ENCODE measurements around the gene NT5C3B. TPM values are rescaled to one million over a fixed set of nuclear protein-coding genes. Genes with fewer than 3 reads are reported as not detected.

Gene NT5C3B
- total RNA-seq, 4 donors from 2014 or later: 26.7 to 54.4 (median 49.2) TPM

DNA sequence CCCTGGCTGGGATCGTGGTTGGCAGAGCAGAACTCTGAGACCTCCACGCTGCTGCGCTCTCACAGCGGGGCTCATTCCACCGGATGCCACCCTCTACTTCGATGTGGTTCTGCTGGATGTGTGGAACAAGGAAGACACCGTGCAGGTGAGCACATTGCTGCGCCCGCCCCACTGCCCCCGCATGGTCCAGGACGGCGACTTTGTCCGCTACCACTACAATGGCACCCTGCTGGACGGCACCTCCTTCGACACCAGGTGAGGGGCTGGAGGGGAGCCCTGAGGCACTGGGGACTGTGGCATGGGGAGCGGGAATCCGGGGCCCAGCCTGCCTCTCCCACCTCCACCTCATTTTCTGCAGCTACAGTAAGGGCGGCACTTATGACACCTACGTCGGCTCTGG, 18.0 kb downstream of the NT5C3B start:
- TF ChIP-seq, protein P1, sequence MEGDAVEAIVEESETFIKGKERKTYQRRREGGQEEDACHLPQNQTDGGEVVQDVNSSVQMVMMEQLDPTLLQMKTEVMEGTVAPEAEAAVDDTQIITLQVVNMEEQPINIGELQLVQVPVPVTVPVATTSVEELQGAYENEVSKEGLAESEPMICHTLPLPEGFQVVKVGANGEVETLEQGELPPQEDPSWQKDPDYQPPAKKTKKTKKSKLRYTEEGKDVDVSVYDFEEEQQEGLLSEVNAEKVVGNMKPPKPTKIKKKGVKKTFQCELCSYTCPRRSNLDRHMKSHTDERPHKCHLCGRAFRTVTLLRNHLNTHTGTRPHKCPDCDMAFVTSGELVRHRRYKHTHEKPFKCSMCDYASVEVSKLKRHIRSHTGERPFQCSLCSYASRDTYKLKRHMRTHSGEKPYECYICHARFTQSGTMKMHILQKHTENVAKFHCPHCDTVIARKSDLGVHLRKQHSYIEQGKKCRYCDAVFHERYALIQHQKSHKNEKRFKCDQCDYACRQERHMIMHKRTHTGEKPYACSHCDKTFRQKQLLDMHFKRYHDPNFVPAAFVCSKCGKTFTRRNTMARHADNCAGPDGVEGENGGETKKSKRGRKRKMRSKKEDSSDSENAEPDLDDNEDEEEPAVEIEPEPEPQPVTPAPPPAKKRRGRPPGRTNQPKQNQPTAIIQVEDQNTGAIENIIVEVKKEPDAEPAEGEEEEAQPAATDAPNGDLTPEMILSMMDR (IDR thresholded peaks at IDR 0.05; ENCODE audit: low read depth): no peak

DNA sequence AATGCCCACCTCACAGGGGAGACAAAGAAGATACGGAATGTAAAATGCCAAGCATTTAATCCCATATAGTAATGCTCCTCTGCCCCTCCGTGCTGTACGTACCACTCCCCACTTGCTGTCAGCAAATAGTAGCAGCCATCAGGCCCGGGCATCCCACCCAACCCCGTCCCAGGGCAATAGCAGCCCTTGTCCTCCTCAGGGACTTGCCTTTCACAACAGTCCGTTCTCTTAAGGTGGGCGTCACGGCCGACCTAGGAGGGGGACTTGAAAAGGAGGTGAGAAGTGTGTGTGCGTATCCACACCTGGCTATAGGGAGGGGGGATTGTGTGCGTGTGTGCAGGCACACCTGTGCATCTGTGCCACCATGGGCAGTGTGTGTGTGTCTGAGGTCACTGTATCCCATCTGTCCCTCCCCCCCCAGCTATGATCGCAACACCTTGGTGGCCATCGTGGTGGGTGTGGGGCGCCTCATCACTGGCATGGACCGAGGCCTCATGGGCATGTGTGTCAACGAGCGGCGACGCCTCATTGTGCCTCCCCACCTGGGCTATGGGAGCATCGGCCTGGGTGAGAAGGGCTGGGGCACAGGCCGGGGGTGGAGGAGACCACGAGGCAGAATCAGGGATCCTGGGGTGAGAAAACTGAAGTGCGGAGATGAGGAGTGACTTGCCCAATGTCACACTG, 19.3 kb downstream of the NT5C3B start:
- TF ChIP-seq, protein P1 (IDR thresholded peaks at IDR 0.05; ENCODE audit: low read depth): no peak

DNA sequence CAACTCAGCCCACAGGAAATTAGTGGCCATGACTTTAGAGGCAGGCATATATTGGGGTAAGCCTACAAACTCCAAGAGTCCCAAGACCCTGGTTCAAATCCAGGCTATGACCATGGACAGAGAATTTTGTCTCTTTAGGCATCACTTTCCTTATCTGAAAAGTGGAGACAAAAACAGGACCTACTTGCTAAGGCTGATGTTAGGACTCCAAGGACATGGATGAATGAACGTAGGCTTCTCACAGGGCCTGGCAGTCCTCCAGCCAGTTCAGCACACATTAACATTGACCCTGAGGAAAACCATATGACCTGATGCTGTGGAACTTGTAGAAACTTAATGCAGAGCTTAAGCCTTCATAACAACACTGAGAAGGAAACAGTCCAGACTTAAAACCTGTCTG, 21.8 kb downstream of the NT5C3B start:
- TF ChIP-seq, protein P1 (IDR thresholded peaks at IDR 0.05; ENCODE audit: low read depth): no peak

DNA sequence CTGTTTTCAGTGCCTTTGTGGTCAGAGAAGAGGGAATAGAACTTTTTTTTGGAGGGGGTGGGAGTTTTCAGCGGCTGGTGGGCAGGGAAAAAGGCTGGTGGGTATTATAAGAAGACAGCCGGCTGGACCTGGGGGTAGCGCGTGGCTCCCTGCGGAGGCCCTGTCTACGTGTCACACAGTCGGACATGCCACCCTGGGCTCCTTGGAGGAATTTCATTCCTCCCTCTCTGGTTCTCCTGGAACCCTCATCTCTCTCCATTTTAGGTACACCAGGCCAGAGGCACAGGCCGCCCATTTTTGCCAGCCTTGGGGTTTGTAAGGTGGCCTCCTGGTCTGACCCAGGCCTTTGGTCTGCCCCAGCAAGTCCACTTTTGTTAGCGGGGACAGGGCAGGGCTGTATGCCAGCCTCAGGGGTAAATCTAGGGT, 22.3 kb downstream of the NT5C3B start:
- TF ChIP-seq, protein P1 (IDR thresholded peaks at IDR 0.05; ENCODE audit: low read depth): no peak

DNA sequence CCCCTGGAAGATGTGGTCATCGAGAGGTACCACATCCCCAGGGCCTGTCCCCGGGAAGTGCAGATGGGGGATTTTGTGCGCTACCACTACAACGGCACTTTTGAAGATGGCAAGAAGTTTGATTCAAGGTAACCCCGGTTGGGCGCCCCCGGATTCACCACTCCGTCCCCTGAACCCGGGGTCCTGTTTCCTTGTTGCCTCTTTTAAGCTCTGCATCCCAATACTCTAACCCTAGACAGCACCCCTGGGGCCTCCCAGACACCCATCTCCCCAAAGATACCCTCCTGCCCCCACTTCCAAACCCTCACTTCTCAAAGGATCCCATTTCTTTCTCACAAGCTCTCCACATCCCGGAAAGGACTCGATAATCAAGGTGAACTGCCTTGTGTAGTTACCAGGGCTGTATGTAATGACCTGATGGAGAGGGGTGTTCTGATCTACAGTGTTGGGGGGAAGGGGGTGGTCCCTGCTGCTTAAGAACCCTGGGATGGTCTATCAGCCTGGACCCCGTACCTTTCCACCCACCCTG, 22.8 kb downstream of the NT5C3B start:
- TF ChIP-seq, protein P1 (IDR thresholded peaks at IDR 0.05; ENCODE audit: low read depth): no peak

DNA sequence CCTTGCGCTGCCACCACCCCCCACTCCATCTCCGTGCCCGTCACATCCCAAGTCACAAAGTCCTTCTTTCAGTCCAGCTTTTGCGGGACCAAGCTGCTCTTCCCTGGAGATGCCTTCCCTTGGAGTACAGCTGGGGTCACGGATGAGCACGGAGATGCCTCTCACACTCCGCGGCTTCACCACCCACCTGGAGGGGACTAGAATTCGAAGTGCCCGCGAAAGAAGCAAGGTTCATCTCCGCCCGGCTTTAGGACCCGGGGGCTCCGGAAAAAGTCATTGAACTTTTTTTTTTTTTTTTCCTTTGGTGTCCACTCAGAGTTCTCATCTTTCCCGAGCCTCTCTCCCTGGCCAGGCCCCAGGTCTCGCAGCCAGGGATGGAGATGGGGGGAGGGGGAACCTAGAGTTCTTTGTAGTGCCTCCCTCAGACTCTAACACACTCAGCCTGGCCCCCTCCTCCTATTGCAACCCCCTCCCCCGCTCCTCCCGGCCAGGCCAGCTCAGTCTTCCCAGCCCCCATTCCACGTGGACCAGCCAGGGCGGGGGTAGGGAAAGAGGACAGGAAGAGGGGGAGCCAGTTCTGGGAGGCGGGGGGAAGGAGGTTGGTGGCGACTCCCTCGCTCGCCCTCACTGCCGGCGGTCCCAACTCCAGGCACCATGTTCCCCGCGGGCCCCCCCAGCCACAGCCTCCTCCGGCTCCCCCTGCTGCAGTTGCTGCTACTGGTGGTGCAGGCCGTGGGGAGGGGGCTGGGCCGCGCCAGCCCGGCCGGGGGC, 23.5 kb downstream of the NT5C3B start, which contains the start of gene FKBP10:
TSS of gene FKBP10 (plus strand) at position 624 of the 771 bp plus-strand sequence. CDS start at position 655, 31 bp downstream.
- TF ChIP-seq, protein P1 (IDR thresholded peaks at IDR 0.05; ENCODE audit: low read depth): no peak

Data from subcutaneous adipose tissue (tissue), 4 donors.